GM12872 (cell line): ENCODE results near the gene KYAT1.

Experiments used
- TF ChIP-seq, protein P1 (sequence below): IDR thresholded peaks from 3 replicates; pipeline ENCODE4 v1.5.1; 2011; ENCODE audit warnings: low read depth, mild to moderate bottlenecking, low read length, moderate library complexity; ENCODE audit not compliant: insufficient read depth

The KYAT1 gene

DNA sequence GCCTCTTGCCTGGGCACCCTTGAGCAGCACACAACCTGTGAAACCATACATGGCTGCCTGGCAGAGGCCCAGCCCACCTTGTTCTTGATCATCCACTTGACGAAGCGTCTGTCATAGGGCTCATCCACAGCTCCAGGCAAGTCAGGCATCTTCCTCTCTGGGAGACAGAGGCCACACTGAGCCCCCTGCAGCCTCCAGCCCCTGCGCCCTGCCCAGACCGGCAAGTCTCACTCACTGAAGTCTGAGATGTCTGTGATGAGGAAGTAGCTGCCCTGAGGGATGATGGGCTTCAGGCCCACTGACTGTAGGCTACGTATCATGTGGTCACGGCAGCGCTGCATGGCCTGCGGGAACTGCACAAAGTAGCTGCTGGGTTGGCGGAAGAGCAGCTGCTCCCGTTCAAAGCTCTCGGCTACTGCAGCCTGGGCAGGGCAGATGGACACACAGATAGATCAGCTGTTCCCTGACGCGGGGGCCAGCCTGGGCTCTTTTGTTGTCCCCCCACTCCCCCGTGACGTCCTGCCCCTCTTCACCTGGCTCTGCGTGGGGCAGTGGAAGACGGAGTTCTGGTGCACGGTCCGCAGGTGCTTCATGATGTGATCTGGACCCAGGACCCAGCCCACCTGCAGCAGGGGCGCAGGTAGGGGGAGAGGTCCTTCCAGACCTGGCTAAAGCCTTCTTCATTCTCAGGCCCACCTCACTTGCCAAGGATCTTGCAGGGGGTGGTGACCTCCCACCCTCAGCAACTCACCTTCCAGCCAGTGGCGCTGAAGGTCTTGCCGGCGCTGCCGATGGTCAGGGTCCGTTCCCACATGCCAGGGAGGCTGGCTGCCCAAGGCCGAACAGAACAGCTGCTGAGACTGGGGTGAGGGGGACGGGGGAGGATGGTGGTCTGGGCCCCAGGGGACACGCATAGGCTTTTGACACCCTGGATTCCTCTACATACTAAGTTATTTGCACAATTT lies 46.2 kb downstream of the KYAT1 start:
- TF ChIP-seq, protein P1, sequence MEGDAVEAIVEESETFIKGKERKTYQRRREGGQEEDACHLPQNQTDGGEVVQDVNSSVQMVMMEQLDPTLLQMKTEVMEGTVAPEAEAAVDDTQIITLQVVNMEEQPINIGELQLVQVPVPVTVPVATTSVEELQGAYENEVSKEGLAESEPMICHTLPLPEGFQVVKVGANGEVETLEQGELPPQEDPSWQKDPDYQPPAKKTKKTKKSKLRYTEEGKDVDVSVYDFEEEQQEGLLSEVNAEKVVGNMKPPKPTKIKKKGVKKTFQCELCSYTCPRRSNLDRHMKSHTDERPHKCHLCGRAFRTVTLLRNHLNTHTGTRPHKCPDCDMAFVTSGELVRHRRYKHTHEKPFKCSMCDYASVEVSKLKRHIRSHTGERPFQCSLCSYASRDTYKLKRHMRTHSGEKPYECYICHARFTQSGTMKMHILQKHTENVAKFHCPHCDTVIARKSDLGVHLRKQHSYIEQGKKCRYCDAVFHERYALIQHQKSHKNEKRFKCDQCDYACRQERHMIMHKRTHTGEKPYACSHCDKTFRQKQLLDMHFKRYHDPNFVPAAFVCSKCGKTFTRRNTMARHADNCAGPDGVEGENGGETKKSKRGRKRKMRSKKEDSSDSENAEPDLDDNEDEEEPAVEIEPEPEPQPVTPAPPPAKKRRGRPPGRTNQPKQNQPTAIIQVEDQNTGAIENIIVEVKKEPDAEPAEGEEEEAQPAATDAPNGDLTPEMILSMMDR = no peak

DNA sequence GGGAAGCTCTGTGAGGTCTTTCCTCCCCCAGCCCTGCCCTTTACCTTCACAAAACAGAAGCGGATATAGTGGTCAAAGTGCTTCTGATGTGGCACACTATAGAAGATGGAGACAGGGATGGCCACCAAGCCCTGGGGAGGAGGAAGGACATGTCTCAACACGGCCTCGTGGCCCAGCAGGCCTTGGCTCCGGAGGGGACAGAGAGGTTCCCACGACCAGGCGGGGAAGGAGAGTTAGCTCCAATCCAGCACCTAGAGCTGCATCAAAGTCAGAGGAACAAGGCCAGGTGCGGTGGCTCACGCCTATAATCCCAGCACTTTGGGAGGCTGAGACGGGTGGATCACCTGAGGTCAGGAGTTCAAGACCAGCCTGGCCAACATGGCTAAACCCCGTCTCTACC lies 48.1 kb downstream of the KYAT1 start:
- TF ChIP-seq, protein P1 = no peak

DNA sequence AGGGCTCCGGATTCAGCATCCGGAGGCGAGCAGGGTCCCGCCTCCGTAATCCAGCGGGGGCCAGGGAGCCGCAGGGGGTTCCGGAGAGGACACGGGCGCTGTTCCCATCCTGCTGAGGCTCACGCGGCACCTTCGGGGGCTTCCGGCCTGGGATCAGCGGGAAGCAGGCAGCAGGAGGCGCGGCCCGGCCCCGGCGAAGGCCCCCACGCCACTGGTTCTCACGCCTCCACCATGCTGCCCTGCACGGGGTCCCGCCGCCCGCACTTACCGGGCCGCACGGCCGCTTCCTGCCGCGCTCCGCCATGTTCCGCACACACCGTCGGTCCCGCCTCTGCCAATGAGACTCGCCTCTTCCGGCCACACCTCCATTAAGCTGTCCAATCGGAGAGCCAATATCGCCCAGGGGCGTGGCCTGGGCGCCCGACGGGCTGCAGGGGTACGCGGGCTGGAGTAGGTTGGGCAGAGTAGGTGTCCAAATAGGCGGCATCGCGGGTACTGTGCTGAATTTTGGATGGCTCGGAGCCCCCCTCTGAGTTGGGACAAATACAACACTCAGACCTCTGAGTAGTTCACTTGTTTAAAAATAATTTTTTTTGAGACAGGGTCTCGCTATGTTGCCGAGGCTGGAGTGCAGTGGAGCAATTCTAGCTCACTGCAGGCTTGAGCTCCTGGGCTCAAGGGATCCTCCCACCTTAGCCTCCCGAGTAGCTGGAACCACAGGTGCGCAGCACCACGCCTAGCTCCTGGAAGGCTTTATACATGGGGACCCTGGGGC lies 52.1 kb downstream of the KYAT1 start, which contains the start of gene SPOUT1:
Gene SPOUT1 (minus strand): TSS at position 318 of the 775 bp plus-strand sequence. CDS start 14 bp downstream, at position 304.
- TF ChIP-seq, protein P1 = no peak

DNA sequence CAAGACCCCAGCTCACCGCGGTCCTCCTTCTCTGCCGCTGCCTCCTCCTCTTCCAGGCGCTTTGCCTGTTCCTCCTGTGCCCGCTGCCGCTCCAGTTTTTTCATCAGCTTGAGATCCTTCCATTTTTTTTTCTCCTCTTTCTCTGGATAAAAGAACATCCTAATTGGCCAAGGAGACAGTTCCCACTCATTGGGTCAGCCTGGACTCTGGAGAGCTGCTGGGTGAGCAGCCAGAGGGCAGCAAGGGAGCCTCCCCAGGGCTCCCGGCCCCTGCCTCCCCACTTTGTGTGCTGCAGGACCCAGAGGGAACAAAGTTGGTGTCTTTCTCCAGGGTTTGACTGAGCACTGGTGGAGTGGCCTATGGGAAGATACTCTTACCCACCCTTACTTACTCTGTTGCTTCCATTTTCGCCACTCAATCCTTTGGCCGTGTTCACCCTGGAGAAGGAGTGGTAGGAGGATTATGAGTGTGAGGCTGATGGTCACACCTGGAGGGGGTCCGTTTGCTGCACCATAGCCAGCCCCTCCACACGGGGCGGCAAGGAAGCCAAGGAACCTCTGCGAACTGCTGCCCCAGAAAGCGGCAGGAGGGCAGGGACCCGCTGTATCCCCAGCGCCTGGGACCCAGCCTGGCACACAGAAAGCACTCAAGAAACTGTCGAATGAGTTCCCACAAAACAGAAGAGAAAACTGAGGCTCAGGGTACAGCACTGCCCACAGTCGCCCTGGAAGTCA lies 52.9 kb downstream of the KYAT1 start:
- TF ChIP-seq, protein P1 = no peak

DNA sequence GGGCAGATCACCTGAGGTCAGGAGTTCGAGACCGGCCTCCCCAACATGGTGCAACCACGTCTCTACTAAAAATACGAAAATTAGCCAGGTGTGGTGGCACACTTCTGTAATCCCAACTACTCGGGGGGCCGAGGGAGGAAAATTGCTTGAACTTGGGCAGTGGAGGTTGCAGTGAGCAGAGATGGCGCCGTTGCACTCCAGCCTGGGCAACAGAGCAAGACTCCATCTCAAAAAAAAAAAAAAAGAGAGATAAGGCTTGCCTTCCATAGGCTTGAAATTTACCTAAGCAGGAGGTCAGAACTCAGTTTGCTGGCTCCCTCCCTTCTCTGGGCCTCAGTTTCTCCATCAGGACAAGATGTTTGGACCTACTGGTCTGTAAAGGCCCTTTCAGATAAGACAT lies 53.5 kb downstream of the KYAT1 start:
- TF ChIP-seq, protein P1 = no peak

DNA sequence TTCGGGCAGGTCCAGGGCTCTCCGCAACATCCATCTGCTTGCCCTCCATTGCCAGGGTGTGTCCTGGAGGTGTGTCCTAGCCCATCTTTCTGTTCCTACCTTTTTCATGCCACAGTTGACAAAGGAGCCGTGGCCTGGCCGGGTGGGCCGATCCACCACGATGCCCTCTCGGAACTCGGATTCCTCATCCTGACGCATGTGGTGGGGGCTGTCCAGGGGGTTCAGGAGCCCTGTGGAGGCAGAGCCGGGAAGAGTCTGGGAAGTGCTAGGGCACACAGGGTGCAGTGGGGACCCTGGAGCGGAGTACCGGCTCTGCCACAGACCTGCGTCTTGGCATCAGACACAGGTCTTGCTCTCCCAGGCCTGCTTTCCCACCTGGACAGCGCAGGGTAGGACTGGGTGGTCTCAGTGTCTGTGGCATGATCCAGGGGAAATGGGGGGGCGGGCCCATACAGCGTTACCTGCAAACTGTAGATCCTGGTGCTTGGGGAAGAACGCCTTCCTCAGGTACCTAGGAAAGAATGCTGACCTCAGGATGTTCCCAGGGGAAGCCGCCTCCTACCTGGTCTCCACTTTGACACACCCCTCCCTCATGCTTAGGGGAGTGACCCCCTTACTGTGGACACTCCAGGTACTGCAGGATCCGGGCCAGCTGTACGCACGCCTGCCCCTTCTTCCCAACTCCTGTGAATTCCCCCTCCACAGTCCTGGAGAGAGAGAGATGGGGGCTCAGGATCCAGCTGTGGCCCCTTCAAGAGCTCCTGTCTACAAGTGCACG lies 55.6 kb downstream of the KYAT1 start:
- TF ChIP-seq, protein P1 = peak; percentile 23; the same call in 1 of the 3 replicates
